HG03439 (cell line): ENCODE data around the gene ATP5F1C.
A peak's percentile ranks its signal among the peaks of the same experiment; 100 is the strongest.
"Not testable (repeated sequence)": the region's sequence is repeated elsewhere in the genome, so short reads cannot be mapped to it uniquely, and the experiment has no call there.

Source experiments
- ATAC-seq: cut with Tn5 transposase; IDR thresholded peaks from one replicate; pipeline ENCODE4 v1.9.1; 2021; ENCODE audit warnings: mild to moderate bottlenecking, moderate library complexity; ENCODE audit not compliant: unreplicated experiment

ATP5F1C gene

GRCh38 chr10:7787857-7788638, at the start of gene ATP5F1C, which contains the start of gene KIN:
ATP5F1C (plus strand) TSS chr10:7788177; CDS start chr10:7788208, 31 bp downstream.
KIN (minus strand) TSS chr10:7787993; CDS start chr10:7787933, 60 bp downstream.
- ATAC-seq = peak; percentile 96

- ATAC-seq = no peak
Measured at GRCh38 chr10:7738536-7739407, 49.2 kb upstream of the ATP5F1C start.

GRCh38 chr10:7744307-7744706, 43.7 kb upstream of the ATP5F1C start:
- no peak for ATAC-seq

- ATAC-seq = not testable (repeated sequence)
Measured at GRCh38 chr10:7748637-7749036, 39.3 kb upstream of the ATP5F1C start.

- no peak for ATAC-seq
Measured at GRCh38 chr10:7750222-7750621, 37.8 kb upstream of the ATP5F1C start.

- no peak for ATAC-seq
Measured at GRCh38 chr10:7752251-7752650, 35.7 kb upstream of the ATP5F1C start.

GRCh38 chr10:7755103-7755502, 32.9 kb upstream of the ATP5F1C start:
- ATAC-seq = no peak

GRCh38 chr10:7756360-7756992, 31.5 kb upstream of the ATP5F1C start:
- no peak for ATAC-seq

GRCh38 chr10:7763929-7764328, 24.0 kb upstream of the ATP5F1C start:
- ATAC-seq = no peak

- no peak for ATAC-seq
Measured at GRCh38 chr10:7766241-7766640, 21.7 kb upstream of the ATP5F1C start.

- no peak for ATAC-seq
Measured at GRCh38 chr10:7767209-7767608, 20.8 kb upstream of the ATP5F1C start.

GRCh38 chr10:7768417-7768816, 19.6 kb upstream of the ATP5F1C start:
- ATAC-seq = no peak

- ATAC-seq = no peak
Measured at GRCh38 chr10:7773845-7774801, 13.9 kb upstream of the ATP5F1C start.

- ATAC-seq = no peak
Measured at GRCh38 chr10:7776777-7777176, 11.2 kb upstream of the ATP5F1C start.

- not testable (repeated sequence) for ATAC-seq
Measured at GRCh38 chr10:7782194-7782593, 5.8 kb upstream of the ATP5F1C start.

- ATAC-seq = no peak
Measured at GRCh38 chr10:7786430-7786829, 1.5 kb upstream of the ATP5F1C start.

GRCh38 chr10:7787150-7787856, 674 bp upstream of the ATP5F1C start:
- ATAC-seq = peak; percentile 7

- peak; percentile 15 for ATAC-seq
Measured at GRCh38 chr10:7788639-7789286, 786 bp downstream of the ATP5F1C start.

GRCh38 chr10:7789390-7789789, 1.4 kb downstream of the ATP5F1C start:
- no peak for ATAC-seq
